22Rv1 (cell line): ENCODE data around the gene CHRNA10.

Source experiments
- ZFX ChIP-seq: fragments of 450-650 bp; IDR thresholded peaks from 2 replicates; pipeline ENCODE4 v1.6.1; 2017; ENCODE audit warnings: antibody characterized with exemption, borderline replicate concordance
- TF ChIP-seq, protein P1 (sequence below): fragments of 450-650 bp; IDR thresholded peaks from 2 replicates; pipeline ENCODE4 v1.5.1; 2017; ENCODE audit warnings: mild to moderate bottlenecking

DNA sequence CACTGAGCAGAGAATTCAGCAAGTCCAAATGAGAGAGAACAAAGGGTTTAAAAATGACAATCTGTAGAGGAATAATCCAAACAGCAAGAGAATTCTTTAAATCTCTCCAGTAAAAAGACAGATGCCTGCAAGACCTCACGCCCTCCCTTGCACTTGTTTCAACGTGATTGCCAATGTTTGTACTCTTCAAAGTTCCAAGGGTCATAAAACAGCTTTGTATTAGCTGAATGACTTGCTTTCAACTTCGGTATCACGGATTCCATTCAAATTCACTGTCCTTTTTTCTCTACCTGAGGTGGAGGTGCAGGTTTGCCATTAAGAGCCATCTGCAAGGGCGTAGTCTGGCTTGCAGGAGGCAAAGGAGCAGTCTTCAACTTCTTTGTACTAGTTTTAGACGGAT lies 41.1 kb upstream of the CHRNA10 start:
- TF ChIP-seq, protein P1, sequence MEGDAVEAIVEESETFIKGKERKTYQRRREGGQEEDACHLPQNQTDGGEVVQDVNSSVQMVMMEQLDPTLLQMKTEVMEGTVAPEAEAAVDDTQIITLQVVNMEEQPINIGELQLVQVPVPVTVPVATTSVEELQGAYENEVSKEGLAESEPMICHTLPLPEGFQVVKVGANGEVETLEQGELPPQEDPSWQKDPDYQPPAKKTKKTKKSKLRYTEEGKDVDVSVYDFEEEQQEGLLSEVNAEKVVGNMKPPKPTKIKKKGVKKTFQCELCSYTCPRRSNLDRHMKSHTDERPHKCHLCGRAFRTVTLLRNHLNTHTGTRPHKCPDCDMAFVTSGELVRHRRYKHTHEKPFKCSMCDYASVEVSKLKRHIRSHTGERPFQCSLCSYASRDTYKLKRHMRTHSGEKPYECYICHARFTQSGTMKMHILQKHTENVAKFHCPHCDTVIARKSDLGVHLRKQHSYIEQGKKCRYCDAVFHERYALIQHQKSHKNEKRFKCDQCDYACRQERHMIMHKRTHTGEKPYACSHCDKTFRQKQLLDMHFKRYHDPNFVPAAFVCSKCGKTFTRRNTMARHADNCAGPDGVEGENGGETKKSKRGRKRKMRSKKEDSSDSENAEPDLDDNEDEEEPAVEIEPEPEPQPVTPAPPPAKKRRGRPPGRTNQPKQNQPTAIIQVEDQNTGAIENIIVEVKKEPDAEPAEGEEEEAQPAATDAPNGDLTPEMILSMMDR: no peak
- no peak for TF ChIP-seq ZFX
